HepG2 (cell line): Measurements from ENCODE around the gene SORBS2. TPM values are rescaled to one million over a fixed set of nuclear protein-coding genes. Genes with fewer than 3 reads are reported as not detected.

ENCODE experiments used
- SOX13 ChIP-seq, 3 experiments: fragments of 450-650 bp in 1 of 3; sonication (generic) in 1 of 3; formaldehyde crosslinking in 1 of 3; IDR thresholded peaks in 2 of 3; conservative IDR thresholded peaks in 1 of 3; 2 replicates each; pipeline versions ENCODE4 v1.5.0 to v1.6.1; 2016 to 2020; ENCODE audit warnings: antibody characterized with exemption in 1 of 3, mild to moderate bottlenecking in 1 of 3, missing compliant biosample characterization in 1 of 3, missing genetic modification reagents in 1 of 3, moderate library complexity in 1 of 3
- TP53 ChIP-seq: sonication (generic); formaldehyde crosslinking; conservative IDR thresholded peaks from 2 replicates; pipeline ENCODE4 v1.4.0; 2020; ENCODE audit warnings: missing genetic modification reagents
- ZBTB7B ChIP-seq: sonication (generic); formaldehyde crosslinking; IDR thresholded peaks from 2 replicates; pipeline ENCODE4 v1.4.0; 2020; ENCODE audit warnings: missing genetic modification reagents
- ZFP90 ChIP-seq: sonication (generic); formaldehyde crosslinking; IDR thresholded peaks from 2 replicates; pipeline ENCODE4 v1.8.0; 2022; ENCODE audit warnings: missing genetic modification reagents, mild to moderate bottlenecking, inconsistent platforms, borderline replicate concordance
- polyA plus RNA-seq, 8 experiments: library from polyadenylated mRNA; depleted of rRNA in 3 of 8; stranded (reverse) in 7 of 8; unstranded in 1 of 8; fragments of >200 nt; fragmentation: Illumina TruSeq in 4 of 8; extraction: Trizol in 4 of 8; gene quantifications; 2 replicates each; pipeline versions ENCODE4 v1.2.1 to v1.2.3, GENCODE V29; 2011 to 2016; ENCODE audit warnings: low read depth in 4 of 8, missing spikeins in 1 of 8, mixed read lengths in 1 of 8; ENCODE audit not compliant: insufficient read depth in 1 of 8
- total RNA-seq, 5 experiments: library from RNA; depleted of rRNA; stranded (reverse); fragments of >200 nt; fragmentation: Illumina TruSeq; extraction: Trizol; gene quantifications; 2 replicates each; pipeline ENCODE4 v1.2.3, GENCODE V29; 2016; ENCODE audit warnings: low read depth in 1 of 5
- TF ChIP-seq, protein P1 (sequence below), 2 experiments: sonication (generic) in 1 of 2; formaldehyde crosslinking in 1 of 2; IDR thresholded peaks; 2 replicates each; pipeline versions ENCODE4 v1.6.1 to v1.9.0; 2014 to 2022; ENCODE audit warnings: antibody characterized with exemption in 1 of 2, borderline replicate concordance in 1 of 2, inconsistent platforms in 1 of 2, low read depth in 1 of 2, missing genetic modification reagents in 1 of 2
- TF ChIP-seq, protein P2 (sequence below): sonication (generic); formaldehyde crosslinking; IDR thresholded peaks from 2 replicates; pipeline ENCODE4 v1.4.0; 2020; ENCODE audit warnings: missing genetic modification reagents
- TF ChIP-seq, protein P3 (sequence below): sonication (generic); formaldehyde crosslinking; IDR thresholded peaks from 2 replicates; pipeline ENCODE4 v1.4.0; 2020; ENCODE audit warnings: missing genetic modification reagents

SORBS2 gene
- total and polyA plus RNA-seq, 2 of the 13 experiments (the other 11 are each of a cell fraction or from before 2014, with no cell fraction given) = 25.0 to 80.5 TPM

DNA sequence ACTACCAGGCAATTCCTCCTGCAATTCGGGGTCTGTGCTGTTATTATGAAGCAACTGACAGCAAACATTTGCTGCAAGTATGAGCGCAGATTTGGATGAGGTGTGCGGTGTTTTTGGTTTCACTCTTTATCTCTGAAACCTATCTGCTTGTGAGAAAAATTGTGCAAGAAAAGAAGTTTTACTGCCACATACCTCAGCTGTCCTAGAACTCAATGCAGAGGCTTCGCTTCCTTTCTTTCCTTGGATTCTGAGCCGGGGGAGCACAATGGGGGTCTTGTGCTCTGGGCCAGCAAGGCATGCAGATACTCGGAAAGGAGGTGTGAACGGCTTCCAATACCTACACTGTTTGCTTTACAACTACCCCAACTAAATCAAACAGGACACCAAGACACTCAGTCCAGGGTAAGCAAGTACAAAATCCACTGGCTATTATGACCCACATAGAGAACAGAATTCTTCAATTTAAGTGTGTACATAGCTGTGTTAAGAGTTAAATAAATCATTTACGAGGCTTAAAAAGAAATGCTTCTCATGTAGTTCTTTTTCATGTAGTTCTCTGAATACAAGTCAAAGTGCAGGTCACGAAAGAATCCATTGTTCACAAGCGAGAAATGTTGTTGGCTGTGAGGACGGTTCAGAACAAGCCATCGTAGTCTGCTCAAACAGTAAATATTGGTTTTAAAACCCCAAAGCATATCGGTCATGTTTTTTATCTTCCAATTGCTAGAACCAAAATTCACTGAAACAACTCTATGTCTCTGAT is 1.1 kb downstream of the SORBS2 start (continued):
- TF ChIP-seq ZBTB7B (CRISPR knock-in tag) (peak; percentile 89), SOX13 (IDR thresholded peaks at IDR 0.05) (peak; percentile 43; the same call in 1 of the 2 replicates), SOX13 (CRISPR knock-in tag; conservative IDR thresholded peaks at IDR 0.05 in 1 of 2, IDR thresholded peaks at IDR 0.05 in 1 of 2) (peak in 1 of 2 experiments; percentile 97; a peak in 2 of 4 replicates), TP53 (CRISPR knock-in tag) (no peak), ZFP90 (peak; percentile 66; the same call in 1 of the 2 replicates)
- TF ChIP-seq, protein P1, sequence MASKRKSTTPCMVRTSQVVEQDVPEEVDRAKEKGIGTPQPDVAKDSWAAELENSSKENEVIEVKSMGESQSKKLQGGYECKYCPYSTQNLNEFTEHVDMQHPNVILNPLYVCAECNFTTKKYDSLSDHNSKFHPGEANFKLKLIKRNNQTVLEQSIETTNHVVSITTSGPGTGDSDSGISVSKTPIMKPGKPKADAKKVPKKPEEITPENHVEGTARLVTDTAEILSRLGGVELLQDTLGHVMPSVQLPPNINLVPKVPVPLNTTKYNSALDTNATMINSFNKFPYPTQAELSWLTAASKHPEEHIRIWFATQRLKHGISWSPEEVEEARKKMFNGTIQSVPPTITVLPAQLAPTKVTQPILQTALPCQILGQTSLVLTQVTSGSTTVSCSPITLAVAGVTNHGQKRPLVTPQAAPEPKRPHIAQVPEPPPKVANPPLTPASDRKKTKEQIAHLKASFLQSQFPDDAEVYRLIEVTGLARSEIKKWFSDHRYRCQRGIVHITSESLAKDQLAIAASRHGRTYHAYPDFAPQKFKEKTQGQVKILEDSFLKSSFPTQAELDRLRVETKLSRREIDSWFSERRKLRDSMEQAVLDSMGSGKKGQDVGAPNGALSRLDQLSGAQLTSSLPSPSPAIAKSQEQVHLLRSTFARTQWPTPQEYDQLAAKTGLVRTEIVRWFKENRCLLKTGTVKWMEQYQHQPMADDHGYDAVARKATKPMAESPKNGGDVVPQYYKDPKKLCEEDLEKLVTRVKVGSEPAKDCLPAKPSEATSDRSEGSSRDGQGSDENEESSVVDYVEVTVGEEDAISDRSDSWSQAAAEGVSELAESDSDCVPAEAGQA (IDR thresholded peaks at IDR 0.05; ENCODE audit: low read depth) = no peak
- TF ChIP-seq, protein P1 (CRISPR knock-in tag; IDR thresholded peaks at IDR 0.05; ENCODE audit: borderline replicate concordance) = no peak
- TF ChIP-seq, protein P2, sequence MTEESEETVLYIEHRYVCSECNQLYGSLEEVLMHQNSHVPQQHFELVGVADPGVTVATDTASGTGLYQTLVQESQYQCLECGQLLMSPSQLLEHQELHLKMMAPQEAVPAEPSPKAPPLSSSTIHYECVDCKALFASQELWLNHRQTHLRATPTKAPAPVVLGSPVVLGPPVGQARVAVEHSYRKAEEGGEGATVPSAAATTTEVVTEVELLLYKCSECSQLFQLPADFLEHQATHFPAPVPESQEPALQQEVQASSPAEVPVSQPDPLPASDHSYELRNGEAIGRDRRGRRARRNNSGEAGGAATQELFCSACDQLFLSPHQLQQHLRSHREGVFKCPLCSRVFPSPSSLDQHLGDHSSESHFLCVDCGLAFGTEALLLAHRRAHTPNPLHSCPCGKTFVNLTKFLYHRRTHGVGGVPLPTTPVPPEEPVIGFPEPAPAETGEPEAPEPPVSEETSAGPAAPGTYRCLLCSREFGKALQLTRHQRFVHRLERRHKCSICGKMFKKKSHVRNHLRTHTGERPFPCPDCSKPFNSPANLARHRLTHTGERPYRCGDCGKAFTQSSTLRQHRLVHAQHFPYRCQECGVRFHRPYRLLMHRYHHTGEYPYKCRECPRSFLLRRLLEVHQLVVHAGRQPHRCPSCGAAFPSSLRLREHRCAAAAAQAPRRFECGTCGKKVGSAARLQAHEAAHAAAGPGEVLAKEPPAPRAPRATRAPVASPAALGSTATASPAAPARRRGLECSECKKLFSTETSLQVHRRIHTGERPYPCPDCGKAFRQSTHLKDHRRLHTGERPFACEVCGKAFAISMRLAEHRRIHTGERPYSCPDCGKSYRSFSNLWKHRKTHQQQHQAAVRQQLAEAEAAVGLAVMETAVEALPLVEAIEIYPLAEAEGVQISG (CRISPR knock-in tag) = peak; percentile 49; the same call in 1 of the 2 replicates
- TF ChIP-seq, protein P3, sequence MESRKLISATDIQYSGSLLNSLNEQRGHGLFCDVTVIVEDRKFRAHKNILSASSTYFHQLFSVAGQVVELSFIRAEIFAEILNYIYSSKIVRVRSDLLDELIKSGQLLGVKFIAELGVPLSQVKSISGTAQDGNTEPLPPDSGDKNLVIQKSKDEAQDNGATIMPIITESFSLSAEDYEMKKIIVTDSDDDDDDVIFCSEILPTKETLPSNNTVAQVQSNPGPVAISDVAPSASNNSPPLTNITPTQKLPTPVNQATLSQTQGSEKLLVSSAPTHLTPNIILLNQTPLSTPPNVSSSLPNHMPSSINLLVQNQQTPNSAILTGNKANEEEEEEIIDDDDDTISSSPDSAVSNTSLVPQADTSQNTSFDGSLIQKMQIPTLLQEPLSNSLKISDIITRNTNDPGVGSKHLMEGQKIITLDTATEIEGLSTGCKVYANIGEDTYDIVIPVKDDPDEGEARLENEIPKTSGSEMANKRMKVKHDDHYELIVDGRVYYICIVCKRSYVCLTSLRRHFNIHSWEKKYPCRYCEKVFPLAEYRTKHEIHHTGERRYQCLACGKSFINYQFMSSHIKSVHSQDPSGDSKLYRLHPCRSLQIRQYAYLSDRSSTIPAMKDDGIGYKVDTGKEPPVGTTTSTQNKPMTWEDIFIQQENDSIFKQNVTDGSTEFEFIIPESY (CRISPR knock-in tag) = 0 out of 2 replicates have a peak, but pooled peaks have one; percentile 43
